KG1 (cell line): ENCODE results near the gene UBE2E1.

Experiments
- DNase-seq: peaks from one replicate; lab custom pipeline; 2025; lab: John Stamatoyannopoulos, UW

The UBE2E1 gene

DNA sequence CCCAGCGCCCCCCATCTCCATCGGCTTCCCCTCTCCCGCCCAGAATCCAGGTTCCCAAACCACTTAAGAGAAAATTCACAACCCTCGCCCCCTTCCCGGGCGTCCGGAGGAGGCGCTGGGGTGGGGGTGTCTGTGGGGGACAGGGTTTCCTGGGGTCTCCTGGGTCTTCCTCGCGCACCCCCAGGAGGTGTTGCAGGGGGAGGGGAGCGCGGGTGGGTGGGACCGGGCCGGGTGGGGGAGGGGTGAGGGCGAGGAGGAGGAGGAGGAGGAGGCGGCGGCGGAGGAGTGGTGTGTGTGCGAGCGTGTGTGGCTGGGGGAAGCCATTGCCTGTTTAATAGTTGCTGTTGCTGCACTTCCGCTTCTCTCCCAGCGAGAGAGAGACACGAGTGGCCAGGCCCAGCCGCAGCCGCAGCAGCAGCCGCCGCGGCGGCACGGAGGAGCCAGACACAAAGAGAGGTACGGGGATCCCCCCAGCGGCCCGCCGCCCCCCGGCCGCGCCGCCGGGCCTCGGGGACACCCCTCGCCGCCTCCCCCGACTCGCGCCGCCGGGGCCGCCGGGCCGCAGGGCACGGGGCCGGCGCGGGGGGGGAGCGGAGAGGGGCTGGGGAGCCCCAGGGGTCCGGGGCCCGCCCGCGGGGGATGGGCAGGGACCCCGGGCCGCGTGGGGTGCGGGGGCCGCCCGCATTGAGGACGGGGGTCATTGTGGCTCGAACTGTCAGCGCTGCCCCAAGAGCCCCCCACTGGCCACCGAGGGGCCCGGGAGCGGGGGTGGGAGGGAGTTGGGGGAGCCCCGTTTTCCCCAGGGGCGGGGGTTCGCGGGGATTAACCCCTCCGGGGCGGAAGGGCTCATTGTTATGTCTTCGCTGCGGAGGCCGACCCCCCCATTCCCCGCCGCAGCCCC, at the start of gene UBE2E1:
Gene UBE2E1 (plus strand): TSS at position 323 of the 901 bp plus-strand sequence. CDS start 1,315 bp downstream, outside the sequence.
- DNase-seq = peak; percentile 60

GRCh38 chr3:23756206-23756840, 49.4 kb upstream of the UBE2E1 start:
- no peak for DNase-seq

GRCh38 chr3:23758253-23758838, 47.4 kb upstream of the UBE2E1 start:
- no peak for DNase-seq

GRCh38 chr3:23760325-23760724, 45.4 kb upstream of the UBE2E1 start:
- no peak for DNase-seq

- no peak for DNase-seq
Observed at GRCh38 chr3:23760871-23761373, 44.8 kb upstream of the UBE2E1 start.

GRCh38 chr3:23761440-23761896, 44.3 kb upstream of the UBE2E1 start:
- DNase-seq = no peak

DNA sequence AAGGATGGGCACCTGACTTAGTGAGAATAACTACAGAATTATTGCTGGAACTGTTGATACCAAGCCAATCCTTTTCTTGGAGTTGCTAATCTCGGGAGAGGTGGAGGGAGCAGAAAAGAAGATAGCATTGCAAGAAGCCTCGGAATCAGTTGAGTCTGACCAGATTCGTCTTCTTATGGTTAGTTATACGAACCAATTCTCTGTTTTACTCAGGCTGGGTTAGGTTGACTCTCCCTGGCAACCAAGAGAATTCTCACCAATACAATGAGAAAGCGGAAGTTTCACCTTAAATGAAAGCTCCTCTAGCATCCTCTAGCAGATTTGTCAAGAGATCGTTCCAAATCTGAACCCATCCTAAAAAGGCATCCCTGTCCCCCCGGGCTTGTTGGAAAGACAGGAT, 43.5 kb upstream of the UBE2E1 start:
- DNase-seq = no peak

DNA sequence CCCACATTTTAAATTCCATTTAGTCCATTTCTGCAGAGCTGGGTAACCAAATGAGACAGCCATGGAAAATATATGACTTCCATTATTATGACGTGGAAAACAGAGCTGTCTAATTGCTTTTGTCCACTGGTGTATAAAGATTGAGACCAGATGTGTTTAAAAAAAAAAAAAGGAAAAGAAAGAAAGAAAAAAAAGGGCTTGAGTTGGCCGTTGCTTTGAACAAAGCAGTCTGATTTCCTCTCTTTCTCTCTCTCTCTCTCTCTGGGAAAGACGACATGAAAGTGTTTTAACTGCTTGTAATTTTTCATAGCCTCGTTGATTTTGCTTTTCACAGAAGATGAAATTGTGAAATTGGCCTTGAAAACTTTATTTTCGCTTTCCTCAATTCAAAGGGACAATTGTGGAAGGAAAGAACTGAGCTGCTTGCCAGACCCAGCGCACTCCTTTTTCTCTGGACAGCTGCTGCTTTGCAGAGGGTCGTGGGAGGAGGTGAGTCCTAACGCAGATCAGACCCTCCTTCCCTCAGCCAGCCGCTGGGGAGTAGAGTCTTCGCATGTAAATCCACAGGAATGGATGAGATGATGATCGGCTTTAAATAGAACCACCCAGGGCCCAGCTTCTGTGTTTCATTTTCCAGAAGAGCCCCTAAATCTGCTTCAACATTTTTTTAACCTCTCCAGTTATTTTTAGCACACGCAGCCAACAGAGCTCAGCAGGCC, 42.8 kb upstream of the UBE2E1 start:
- DNase-seq = no peak

DNA sequence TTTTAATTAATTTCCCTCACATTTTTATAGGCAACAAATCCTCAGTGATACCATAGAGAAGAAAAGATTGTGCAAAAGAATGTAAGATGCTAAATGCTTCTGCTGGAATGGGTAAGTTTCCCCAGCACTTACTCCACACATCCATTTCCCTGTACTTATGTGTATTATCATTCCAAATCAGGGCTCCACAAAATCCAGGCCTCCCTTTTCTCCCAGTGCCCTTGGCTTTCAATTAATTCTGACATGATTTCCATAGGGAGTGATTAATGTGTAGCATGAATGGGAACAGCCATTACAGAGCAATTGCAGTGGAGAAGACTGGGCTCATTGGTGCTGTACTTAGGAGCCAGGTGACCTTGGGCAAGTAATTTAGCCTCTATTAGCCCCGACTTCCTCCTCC, 41.3 kb upstream of the UBE2E1 start:
- DNase-seq = no peak

- no peak for DNase-seq
Observed at GRCh38 chr3:23767546-23767945, 38.2 kb upstream of the UBE2E1 start.

DNA sequence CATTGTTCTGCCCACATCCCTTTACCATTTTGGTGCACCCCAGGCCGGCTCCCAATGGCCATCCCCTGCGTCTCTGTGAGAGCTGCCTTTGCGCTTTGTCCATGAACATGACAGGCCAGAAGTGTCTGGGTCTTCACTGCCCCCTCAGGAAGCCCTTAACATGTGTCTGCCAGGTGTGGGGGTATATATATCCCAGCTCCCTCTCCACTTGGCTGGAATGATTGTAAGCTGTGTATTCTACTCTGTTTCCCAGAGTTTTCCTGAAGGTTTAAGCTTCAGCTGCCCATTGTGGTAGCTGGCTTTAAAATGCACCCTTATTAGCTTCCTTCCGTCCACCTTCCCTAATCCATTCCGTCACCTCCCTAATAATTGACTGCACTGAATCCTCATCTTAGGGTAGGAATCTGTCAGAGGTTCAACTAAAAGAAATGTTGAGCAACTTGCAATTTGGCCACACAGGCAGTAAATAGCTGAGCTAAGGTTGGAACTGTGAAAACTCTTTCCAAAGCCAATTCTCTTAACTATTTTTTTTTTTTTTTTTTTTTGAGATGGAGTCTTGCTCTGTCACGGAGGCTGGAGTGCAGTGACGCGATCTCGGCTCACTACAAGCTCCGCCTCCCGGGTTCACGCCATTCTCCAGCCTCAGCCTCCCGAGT, 30.4 kb upstream of the UBE2E1 start:
- DNase-seq = no peak

GRCh38 chr3:23776352-23776891, 29.3 kb upstream of the UBE2E1 start:
- no peak for DNase-seq

DNA sequence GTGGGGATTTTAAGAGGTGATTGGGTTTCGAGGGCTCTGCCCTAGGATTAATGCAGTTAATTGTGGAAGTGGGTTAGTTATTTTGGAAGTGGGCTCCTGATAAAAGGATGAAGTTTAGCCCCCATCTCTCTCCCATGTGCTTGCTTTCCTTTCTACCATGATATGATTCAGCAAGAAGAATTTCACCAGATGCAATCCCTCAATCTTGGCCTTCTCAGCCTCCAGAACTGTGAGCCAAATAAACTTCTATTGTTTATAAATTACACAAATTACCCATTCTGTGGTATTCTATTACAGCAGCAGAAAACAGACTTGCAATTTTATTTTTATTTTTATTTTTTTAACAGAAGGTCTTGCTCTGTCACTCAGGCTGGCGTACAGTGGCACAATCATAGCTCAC, 27.3 kb upstream of the UBE2E1 start:
- DNase-seq = no peak

DNA sequence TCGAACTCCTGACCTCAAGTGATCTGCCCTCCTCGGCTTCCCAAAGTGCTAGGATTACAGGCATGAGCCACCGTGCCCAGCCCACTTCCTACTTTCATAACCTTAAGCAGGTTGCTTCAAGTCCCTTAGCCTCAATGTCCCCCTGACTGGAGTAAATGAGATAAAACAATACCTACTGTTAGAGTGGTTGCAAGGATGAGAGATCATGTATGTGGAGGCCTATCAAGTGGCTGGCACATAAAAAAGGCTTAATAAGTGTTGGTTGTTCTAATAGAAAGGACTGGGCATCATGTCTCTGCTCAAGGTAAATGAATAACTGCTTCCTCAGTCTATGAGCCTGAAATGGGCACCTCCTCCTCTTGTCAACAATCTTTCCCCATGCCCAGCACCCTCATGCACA, 25.9 kb upstream of the UBE2E1 start:
- DNase-seq = no peak

DNA sequence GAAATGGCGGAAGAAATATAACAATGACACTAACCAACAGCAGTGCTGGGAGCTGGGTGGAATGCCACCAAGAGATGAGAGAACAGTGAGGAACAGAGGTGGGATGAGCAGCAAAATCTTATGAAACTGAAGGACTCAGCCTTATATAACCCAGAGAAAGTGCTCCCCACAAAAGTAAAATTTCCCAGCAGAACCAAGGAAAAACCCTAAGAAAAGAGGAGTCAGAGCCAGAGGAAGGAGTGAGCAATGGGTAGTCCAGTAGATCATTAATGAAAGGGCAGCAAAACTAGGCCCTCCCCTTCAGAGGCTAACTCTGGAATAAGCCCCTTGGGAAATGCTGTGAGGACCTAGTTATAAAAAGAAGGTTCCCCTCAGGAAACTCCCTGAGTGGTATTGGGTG, 24.7 kb upstream of the UBE2E1 start:
- DNase-seq = no peak

DNA sequence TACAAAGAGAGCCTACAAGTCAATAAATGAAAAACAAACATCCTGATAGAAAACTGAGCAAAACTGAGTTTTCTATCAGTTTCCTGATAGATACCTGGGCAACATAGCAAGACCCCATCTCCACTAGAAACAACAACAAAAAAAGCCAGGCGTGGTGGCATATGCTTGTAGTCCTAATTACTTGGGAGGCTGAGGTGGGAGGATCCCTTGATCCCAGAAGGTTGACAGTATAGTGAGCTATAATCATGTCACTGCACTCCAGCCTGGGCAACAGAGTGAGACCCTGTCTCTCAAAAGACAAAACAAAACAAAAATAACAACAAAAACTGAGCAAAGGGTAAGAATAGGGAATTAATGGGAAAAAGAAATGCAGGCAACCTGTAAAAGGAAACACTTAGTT, 23.9 kb upstream of the UBE2E1 start:
- DNase-seq = no peak

- DNase-seq = no peak
Observed at GRCh38 chr3:23785097-23785645, 20.6 kb upstream of the UBE2E1 start.

GRCh38 chr3:23785882-23786281, 19.9 kb upstream of the UBE2E1 start:
- DNase-seq = no peak

- DNase-seq = no peak
Observed at GRCh38 chr3:23791678-23792077, 14.1 kb upstream of the UBE2E1 start.

- DNase-seq = no peak
Observed at GRCh38 chr3:23793528-23794134, 12.1 kb upstream of the UBE2E1 start.

DNA sequence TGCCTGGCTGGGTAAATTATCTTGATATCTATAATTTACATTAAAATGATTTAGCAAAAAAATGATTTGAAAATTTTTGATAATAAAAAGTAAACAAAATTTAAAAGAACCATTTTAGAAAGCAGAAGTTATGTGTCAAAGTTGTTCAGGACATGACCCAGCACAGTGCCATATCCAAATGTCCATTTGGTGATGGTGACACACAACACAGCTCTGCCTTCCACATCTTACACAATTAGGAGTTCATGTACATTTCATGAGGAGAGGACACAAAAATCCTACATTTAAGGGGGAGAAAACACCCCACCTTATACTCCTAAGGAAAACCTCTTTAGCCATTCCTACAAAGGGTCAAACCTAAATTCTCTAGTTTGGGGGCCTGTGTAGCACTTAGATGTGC, 10.7 kb upstream of the UBE2E1 start:
- no peak for DNase-seq
